Measurements from ENCODE around the gene NQO2. TPM values are rescaled to one million over a fixed set of nuclear protein-coding genes. Genes with fewer than 3 reads are reported as not detected.

The NQO2 gene
- total and polyA plus RNA-seq, 10 of the 15 experiments (the other 5 are each of a cell fraction or from before 2014, with no cell fraction given): 0.55 to 2.6 (median 0.80) TPM

- BruUV-seq (replicated peaks): no TSS peak
- FAIRE-seq (no peak), DNase-seq (ENCODE audit: low read depth, low spot score) (no peak), ATAC-seq (peak; percentile 92)
- RAD21 ChIA-PET (ENCODE audit: unreplicated experiment): interaction anchor here (0.9 to 5.6 kb wide), 11 partner anchors 11 to 197 kb away, joined by 3 to 46 read pairs (median 7); partner anchors contain the start of genes NQO2, RIPK1 and SERPINB1
- Histone ChIP-seq H3K79me2 (ENCODE audit: control insufficient read depth, insufficient read depth, low read length) (no peaks in the 10 kb centered on the region), H4K20me1 (ENCODE audit: control insufficient read depth, insufficient read depth) (no peaks in the 10 kb centered on the region), H3K4me3 (peak overlapping the region; percentile 71), H3K27ac (ENCODE audit: control insufficient read depth, insufficient read depth) (peak overlapping the region; percentile 79), H3K4me1 (ENCODE audit: control insufficient read depth, insufficient read depth, low read length) (peaks cover 13% of the 10 kb centered on the region), H3K27me3 (replicated peaks in 1 of 2; ENCODE audit: control insufficient read depth in 2 of 2, insufficient read depth in 2 of 2, low read length in 1 of 2) (peaks cover 0 to 2% of the 10 kb centered on the region in 2 experiments; a peak in 3 of 4 replicates), H3K4me2 (ENCODE audit: control insufficient read depth, insufficient read depth) (peak overlapping the region; percentile 89), H3K9me3 (replicated peaks; ENCODE audit: control insufficient read depth, insufficient read depth, low read length) (no peaks in the 10 kb centered on the region; the same call in 2 of the 3 replicates), H3K9ac (ENCODE audit: control insufficient read depth, insufficient read depth, low read length) (peak overlapping the region; percentile 83), H2AFZ (ENCODE audit: control insufficient read depth, low read depth, low read length) (peak overlapping the region; percentile 97), H3K36me3 (ENCODE audit: control insufficient read depth in 2 of 2, insufficient read depth in 2 of 2, low read length in 1 of 2) (no peaks in the 10 kb centered on the region)
- intact Hi-C loops (cut with micrococcal nuclease; ENCODE audit: unreplicated experiment) (loop anchor here (1.0 to 2.0 kb wide), 5 partner anchors 36 to 250 kb away; no protein-coding TSS in a partner anchor), in situ Hi-C loops (cut with MboI) (loop anchor here (5.0 kb wide), 1 partner anchor 146 kb away; the partner anchor contains the start of gene SERPINB1)
- CTCF ChIA-PET: interaction anchor here (0.8 to 6.7 kb wide), 19 partner anchors 12 to 250 kb away, joined by 3 to 62 read pairs (median 5); partner anchors contain the start of genes NQO2 and SERPINB1
- POLR2A ChIA-PET: interaction anchor here (1.0 to 2.5 kb wide), 7 partner anchors 38 to 223 kb away, joined by 3 to 20 read pairs (median 4); partner anchors contain the start of gene RIPK1
- SMC1A ChIA-PET (ENCODE audit: uncharacterized antibody, unreplicated experiment): interaction anchor here (0.5 to 6.3 kb wide), 14 partner anchors 13 to 250 kb away, joined by 3 to 56 read pairs (median 6); partner anchors contain the start of gene SERPINB1
- 1% methylated on average over 57 of the region's 64 CpGs for WGBS (ENCODE audit: insufficient coverage, insufficient replicate concordance, low lambda C conversion rate, missing lambda C conversion rate)
- TF ChIP-seq E2F4 (IDR thresholded peaks at IDR 0.05; ENCODE audit: low read depth, low read length) (no peak), ZNF274 (IDR thresholded peaks at IDR 0.05; ENCODE audit: insufficient read depth, insufficient read length) (no peak), LARP7 (IDR thresholded peaks at IDR 0.05) (peak; percentile 71; the same call in 1 of the 2 replicates), TCF12 (IDR thresholded peaks at IDR 0.05; ENCODE audit: low read depth, low read length) (0 out of 2 replicates have a peak, but pooled peaks have one; percentile 7), SMAD5 (IDR thresholded peaks at IDR 0.05; ENCODE audit: low read depth) (no peak), ZNF207 (IDR thresholded peaks at IDR 0.05; ENCODE audit: borderline replicate concordance) (no peak), CTCF (IDR thresholded peaks at IDR 0.05 in 2 of 3, conservative IDR thresholded peaks at IDR 0.05 in 1 of 3; ENCODE audit: control insufficient read depth in 2 of 3, extremely low read depth in 1 of 3, insufficient read depth in 1 of 3, low read depth in 3 of 3, low read length in 3 of 3) (peak; percentile 56 to 75 (median 73)), TBL1XR1 (IDR thresholded peaks at IDR 0.05; ENCODE audit: low read depth, low read length) (no peak), CBX3 (IDR thresholded peaks at IDR 0.05; ENCODE audit: borderline replicate concordance, low read depth) (no peak), BMI1 (IDR thresholded peaks at IDR 0.05; ENCODE audit: borderline replicate concordance) (no peak), RAD51 (IDR thresholded peaks at IDR 0.05) (no peak), SIN3A (IDR thresholded peaks at IDR 0.05; ENCODE audit: low read depth, low read length) (peak; percentile 54; the same call in 1 of the 2 replicates), RAD21 (IDR thresholded peaks at IDR 0.05; ENCODE audit: insufficient read depth, low read depth, low read length) (peak; percentile 73), RB1 (IDR thresholded peaks at IDR 0.05; ENCODE audit: borderline replicate concordance) (0 out of 2 replicates have a peak, but pooled peaks have one; percentile 21), SPI1 (IDR thresholded peaks at IDR 0.05; ENCODE audit: borderline replicate concordance, insufficient read depth, low read depth, low read length) (no peak), CBX5 (IDR thresholded peaks at IDR 0.05; ENCODE audit: low read depth) (no peak), SUZ12 (IDR thresholded peaks at IDR 0.05; ENCODE audit: unreplicated experiment) (no peak)
Measured at GRCh38 chr6:2988426-2989331, 11.0 kb upstream of the NQO2 start.
